Fibroblast of skin of right quadriceps (primary cell): ENCODE results near the gene TSGA10IP.
A peak's percentile ranks its signal among the peaks of the same experiment; 100 is the strongest.

ENCODE experiments used
- DNase-seq: peaks from one replicate; pipeline ENCODE4 v3.0.0-alpha.2; 2013

The TSGA10IP gene

DNA sequence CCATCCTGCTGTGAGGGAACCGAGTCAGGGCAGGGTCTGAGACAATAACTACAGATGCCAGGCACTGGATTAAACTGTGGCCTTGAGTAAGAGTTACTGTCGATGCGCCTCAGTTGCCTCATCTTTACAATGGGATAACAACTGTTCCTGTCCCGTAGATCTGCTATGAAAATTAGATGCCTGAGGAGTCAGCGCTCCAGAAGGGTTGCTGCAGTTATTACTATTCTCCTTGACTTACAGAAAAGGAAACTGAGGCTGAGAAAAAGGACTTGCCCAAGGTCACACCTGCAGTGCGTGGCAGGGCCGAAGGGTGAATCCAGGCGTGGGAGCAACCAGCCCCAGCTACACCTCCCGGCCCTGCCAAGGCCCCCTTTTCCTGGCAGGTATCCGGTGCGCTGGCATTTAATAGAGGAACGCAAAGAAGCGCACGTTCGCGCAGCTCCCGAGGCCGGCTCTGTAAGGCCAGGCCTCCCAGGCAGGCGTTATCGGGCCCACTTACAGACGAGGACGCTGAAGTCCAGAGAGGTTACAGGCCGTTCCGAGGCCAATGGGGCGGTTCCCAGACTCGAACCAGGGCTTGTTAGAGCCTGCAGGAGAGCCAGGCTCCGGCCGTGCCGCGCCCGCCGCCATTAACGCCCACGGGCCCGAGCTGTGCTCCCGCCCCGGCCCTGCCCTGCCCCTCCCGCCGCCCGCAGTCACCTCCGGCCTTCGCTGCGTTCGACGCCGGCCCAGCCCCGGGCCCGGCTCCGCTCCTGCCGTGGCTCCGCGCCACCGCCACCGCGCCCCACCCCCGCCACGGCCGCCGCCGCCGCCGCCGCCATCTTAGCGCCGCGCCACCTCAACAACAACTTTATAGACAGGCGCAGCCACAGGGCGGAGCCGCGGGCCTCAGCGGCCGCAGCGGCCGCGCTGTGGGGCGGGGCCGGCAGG is 26.8 kb upstream of the TSGA10IP start, which contains the start of gene C11orf68:
TSS of gene C11orf68 (minus strand) at position 852 of the 930 bp plus-strand sequence. CDS start at position 821, 31 bp downstream.
- DNase-seq, result no peak

DNA sequence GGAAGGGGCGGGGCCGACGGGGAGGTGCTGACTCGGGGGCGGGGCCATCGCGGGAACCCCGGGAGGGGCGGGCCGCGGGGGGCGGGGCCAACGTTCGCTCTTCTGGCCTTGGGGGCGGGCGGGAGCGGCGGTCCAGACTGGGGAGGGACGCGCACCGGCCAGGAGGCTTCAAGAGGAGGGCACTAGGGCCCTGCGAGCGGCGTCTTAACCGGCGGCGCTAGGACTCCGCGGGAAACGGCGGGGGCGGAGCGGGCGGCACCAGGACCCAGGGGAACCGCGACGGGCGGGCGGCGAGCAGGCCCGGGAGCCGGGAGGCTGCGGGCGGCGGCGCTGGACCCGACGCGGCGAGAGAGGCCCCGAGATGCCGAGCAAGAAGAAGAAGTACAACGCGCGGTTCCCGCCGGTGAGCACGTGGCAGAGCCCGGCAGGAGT is 26.1 kb upstream of the TSGA10IP start, which contains the start of gene DRAP1:
TSS of gene DRAP1 (plus strand) at position 286 of the 432 bp plus-strand sequence. CDS start at position 362, 76 bp downstream.
- DNase-seq, result peak; percentile 99

DNA sequence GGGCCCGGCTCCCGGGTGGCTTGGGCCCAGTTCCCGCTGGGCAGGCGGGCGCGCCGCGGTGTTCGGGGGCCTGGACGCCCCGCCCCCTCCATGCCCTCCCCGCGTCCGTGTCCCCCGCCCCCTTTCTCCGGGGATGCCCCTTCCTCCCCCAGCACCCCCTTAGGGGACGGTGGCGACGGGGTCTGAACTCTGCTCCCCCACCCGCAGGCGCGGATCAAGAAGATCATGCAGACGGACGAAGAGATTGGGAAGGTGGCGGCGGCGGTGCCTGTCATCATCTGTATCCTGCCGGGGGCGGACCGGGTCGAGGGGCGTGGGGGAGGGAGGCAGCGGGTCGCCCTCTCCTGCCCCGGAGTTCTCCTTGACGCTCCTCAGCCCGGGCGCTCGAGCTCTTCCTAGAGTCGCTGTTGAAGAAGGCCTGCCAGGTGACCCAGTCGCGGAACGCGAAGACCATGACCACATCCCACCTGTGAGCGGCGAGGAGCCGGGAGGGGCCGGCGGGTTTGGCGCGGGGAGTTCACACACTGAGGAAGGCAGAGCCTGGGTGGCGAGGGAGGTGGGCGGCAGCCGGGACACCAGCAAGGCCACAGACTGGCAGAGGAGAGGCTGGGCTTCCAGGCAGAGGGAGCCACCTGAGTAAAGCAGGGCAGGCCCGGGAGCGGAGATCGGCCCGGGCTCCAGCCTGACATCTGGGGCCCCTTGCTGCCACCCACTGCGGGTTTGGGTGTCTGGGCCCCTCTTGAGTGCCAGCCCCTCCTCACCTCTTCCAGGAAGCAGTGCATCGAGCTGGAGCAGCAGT is 25.5 kb upstream of the TSGA10IP start:
- no peak for DNase-seq

DNA sequence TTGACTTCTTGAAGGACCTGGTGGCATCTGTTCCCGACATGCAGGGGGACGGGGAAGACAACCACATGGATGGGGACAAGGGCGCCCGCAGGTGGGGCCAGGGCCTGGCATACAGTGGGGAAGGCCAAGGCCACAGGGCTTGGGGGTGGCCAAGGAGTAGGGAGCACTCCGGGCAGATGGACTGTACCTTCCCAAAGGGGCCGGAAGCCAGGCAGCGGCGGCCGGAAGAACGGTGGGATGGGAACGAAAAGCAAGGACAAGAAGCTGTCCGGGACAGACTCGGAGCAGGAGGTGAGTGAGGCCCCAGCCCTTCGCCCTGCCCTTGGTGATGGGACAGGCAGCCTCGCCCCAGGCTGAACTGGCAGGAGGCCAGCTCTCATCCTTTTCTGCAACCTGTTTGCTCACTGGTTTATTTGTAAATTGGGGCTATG is 24.9 kb upstream of the TSGA10IP start:
- no peak for DNase-seq

DNA sequence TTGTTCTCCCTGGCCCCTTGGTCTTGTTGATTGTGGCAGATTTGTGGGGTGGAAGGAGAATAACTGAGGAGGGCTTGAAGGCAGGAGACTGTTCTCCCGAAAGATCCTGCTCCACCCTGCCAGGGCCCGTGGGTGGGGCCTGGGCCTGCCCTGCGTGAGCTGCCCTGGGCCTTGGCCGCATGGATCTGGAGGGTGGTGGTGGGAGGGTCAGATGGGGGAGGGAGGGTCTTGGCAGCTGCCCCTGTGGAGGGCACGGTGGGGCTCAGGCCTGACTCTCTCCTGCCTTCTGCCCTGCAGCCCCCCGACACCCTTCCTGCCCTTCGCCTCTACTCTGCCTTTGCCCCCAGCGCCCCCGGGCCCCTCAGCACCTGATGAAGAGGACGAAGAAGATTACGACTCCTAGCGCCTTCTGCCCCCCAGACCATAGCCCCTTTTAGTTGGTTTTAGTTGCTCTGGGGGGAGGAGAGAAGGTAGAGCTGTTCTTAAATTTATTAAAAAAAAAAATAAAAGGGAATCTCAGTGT is 24.2 kb upstream of the TSGA10IP start:
- DNase-seq, result no peak

DNA sequence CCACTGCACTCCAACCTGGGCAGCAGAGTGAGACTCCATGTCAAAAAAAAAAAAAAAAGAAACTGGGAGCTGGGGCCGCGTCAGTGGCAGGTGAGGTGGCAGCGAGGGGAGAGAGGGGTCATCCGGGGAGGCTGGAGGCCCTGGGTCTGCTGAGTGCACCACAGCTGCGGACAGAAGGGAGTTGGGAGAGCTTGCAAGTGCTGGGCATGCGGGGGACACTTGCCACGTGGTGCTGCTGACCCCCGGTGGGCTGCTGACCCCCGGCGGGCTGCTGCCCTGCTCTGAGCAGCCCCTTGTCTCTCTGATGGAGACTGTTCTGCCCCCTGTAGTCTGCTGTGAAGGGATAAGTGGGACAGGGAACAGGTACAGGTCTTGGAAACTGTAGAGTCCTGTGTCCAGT is 23.4 kb upstream of the TSGA10IP start:
- no peak for DNase-seq

DNA sequence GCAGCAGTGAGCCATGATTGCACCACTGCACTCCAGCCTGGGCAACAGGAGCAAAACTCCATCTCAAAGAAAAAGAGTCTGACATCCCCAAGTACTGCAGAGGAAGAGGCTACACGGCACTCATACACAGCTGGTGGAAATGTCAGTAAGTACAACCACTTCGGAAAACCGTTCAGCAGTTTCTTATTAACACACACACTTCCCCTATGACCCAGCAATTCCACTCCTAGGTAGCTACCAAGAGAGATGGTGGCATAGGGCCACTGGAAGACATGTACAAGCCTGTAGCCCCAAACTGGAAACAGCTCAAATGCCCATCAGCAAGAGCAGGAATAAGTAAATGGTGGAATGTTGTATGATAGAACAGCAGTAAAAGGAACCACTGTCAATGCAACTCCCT is 22.7 kb upstream of the TSGA10IP start:
- no peak for DNase-seq

DNA sequence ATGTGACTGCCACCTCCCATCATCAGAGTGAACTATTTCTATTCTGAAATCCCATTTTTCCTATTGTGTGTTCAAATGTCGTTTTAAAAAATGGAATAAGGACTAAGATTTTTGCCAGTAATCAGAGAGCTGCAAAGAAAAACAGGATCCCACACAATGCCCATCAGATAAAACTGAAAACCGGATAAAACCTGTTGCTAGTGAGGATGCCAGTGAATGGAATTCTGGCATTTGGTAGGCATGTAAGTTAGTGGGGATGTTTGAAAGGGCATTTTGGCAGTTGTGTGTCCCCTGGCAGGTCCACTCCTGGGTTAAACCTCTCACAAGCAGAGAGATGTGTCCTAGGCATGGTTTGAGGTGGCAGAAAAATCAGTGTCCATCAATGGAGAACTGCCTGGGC is 19.9 kb upstream of the TSGA10IP start:
- no peak for DNase-seq

DNA sequence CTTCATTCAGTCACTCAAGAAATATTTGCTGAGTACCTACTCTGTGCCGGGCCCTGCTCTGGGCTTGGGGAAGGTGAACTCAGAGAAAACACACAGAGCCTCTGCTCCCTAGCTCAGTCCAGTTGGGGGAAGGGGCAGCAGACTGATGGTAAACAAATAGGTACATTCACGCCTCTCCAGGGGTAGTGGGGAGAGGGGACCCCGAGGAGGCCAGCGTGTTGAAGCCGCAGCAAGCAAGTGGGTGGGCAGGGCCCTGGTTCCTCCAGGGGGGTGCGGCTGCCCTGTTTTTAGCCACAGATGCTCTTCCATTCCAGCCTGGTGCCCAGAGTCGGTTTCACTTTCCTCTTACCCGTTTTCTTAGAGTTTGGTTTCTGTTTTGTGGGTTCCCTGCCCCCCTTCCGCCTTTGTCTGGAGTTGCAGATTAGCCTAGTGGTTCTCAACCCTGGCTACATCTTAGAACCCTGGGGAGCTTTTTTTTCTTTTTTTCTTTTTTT is 17.3 kb upstream of the TSGA10IP start:
- DNase-seq, result no peak

DNA sequence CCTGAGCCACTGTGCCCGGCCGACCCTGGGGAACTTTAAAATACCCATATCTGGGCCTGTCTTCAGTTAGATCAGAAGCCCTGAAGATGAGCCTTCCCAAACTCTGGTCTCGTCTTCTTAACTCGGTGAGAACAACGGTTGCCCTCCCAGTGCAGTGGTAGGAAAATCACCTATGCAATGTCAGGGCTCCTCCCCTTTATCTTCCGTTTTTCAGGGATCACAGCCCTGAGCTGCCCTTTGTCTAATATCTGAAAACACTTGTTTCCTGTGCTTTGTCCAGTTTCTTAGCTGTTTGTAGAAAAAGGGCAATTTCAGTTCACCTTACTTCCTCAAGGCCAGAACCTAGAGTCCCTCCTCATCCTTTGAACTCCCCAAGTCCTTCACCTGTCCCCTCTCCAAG is 16.6 kb upstream of the TSGA10IP start:
- no peak for DNase-seq

DNA sequence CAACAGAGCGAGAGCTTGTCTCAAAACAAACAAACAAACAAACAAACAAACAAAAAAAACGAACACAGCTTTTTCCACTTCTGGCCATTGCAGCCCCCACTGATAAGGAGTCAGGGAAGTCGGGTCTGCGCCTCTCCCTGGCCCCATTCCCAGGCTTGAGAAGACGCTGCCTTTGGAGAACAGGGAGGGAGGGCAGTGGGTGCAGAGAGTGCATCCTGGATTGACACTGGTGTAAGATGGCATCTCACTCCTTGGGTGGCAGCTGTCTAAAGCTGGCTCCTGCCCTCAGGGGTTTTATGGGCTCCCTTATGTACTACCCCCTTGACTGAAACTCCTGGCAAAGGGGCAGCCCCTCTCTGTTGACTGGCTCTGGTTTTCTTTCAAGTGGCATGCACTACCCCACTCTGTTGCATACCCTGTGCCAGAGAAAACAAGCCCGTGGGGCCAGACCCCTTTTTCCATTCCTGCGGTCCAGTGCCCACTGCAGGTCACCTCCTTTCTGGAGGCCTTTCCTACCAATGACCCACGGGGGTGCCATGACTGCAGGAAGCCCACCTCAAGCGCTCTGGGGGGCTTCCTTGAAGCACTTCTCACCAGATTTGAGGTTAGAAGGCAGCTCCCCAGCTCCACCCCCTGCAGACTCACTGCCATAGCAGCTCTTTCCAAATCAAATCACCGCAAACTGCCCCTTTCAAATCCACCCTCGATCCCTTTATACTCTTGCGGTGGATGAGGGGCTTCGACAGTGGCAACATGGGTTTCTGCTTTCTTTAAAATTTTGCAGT is 13.3 kb upstream of the TSGA10IP start:
- DNase-seq, result no peak

DNA sequence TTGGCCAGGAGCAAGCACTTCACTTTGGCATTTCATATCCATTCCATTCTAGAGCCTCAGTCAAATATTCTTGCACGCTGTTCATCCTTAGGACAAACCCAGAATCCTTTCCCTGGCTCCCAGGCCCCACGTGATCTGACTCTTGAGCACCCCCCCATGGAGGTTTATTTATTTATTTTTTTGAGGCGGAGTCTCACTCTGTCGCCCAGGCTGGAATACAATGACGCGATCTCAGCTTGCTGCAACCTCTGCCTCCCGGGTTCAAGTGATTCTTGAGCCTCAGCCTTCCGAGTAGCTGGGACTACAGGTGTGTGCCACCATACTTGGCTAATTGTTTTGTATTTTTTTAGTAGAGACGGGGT is 12.7 kb upstream of the TSGA10IP start:
- DNase-seq, result no peak

DNA sequence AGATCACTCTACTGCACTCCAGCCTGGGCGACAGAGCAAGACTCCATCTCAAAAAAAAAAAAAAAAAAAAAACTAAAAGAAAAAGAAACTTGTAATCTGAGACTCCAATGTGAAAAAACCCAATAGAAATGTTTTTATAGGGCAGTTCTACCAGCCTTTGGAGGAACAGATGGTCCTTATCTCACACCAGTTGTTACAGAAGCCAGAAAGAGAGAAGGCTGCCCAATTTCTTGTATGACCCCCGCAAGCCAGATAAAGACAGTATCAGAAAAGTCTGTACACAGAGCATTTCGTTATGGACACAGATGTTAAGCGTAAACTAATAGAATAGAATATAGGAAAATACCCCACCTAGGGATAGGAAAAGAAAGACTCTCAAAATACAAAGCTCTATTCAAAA is 11.3 kb upstream of the TSGA10IP start:
- no peak for DNase-seq

DNA sequence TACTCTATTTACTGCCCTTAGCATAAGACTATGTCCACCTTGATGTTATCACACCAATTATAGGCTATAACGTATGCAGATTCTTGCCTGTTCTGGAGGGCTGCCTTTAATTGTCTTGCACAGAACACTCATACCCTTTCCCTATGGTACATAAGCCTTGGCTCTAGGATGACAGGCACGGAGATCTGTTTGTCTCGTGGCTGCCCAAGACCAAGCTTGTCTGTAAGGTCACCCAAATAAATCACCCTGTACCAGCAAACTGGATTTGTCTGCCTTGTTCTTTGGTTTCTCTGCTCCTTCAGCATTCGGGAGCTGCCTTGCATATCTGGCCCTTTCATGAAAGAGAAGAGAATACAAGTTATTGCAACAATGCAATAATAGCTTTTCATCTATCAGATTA is 7.5 kb upstream of the TSGA10IP start:
- DNase-seq, result no peak

DNA sequence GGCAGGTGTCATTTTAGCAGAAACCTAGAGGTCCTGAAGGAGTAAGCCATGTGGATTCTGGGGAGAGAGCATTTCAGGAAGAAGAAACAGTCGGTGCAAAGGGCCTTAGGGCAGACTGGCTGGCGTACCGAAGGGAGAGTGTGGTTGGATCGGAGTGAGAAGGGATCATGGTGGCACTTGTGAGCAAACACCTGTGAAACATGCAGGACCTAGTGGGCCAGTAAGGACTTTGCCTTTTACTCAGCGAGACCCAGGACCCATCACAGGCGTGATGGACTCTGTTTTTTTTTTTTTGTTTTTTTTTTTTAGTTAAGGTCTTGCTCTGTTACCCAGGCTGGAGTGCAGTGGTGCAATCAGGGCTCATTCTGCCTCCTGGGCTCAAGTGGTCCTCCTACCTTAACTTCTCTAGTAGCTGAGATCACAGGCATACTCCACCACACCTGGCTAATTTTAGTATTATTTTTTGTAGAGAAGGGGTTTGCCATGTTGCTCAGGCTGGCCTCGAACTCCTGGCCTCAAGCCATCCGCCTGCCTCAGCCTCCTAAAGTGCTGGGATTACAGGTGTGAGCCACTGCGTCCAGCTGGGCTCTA is 3.5 kb upstream of the TSGA10IP start:
- no peak for DNase-seq

DNA sequence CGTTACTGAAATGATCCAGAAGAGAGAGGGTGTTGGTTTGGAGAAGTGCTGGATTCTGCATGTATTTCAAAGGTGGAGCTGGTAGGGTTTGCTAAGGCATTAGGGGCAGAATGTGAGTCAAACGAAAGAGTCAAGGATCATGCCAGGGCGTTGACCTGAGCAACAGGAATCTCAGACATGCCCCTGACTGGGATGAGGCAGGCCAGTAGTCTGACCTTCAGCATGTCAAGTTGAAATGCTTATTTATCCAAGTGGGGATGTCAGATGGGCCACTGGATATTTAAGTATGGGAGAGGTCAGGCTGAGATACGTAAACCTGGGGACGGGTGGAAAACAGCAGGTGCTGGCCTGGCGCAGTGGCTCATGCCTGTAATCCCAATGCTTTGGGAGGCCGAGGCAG is 2.7 kb upstream of the TSGA10IP start:
- DNase-seq, result no peak

DNA sequence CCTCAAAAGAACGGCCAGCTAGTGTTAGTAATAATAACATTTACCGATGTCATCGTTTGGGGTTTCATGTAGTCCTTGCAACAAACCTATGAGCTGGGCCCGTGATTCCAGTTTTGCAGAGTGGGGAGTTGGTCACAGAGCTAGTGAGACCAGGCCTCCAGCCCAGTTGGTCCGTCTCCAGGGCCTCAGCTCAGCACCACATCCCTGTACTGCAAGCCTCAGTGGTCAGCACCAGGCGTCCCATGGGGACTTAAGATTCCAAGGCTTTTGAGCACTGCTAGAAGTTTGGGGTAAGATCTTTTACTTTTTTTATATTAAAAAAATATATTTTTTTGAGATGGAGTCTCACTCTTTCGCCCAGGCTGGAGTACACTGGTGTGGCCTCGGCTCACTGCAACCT is 1.1 kb upstream of the TSGA10IP start:
- DNase-seq, result no peak

DNA sequence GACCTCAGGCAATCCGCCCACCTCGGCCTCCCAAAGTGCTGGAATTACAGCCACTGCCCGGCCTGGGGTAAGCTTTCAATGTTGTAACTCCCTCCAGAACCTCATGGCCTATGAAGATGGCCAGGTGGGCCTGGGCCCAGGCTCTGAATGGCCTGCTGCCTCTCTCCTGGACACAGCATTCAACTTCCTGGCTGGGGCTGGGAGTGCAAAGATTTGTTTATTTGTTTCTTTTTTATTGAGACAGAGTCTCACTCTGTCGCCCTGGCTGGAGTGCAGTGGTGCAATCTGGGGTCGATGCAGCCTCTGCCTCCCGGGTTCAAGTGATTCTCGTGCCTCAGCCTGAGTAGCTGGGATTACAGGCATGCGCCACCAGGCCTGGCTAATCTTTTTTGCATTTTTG is 513 bp upstream of the TSGA10IP start:
- DNase-seq, result no peak

DNA sequence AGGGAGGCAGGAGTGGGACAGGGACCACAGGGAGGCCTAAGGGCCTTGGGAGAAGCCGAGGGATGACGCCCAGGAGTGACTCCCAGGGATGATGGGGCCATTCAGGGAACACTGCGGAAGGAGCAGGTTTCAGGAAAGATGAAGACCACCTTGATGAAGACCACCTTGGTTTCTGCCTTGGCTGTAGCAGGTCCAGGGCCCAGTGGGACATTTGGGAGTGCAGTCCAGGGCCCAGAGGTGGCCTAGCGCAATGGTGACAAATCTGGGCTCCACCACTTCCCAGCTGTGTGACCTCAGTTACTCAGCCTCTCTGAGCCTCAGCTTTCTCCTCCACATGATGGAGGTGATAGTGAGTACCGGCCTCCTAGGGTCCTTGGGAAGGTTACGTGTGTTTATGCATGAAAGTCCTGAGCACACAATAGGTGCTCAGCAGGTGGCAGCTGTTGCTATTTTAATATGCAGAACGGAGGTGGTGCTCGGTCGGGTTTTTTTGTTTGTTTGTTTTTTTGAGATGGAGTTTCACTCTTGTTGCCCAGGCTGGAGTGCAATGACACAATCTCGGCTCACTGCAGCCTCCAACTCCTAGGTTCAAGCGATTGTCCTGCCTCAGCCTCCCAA is 770 bp downstream of the TSGA10IP start:
- DNase-seq, result no peak

DNA sequence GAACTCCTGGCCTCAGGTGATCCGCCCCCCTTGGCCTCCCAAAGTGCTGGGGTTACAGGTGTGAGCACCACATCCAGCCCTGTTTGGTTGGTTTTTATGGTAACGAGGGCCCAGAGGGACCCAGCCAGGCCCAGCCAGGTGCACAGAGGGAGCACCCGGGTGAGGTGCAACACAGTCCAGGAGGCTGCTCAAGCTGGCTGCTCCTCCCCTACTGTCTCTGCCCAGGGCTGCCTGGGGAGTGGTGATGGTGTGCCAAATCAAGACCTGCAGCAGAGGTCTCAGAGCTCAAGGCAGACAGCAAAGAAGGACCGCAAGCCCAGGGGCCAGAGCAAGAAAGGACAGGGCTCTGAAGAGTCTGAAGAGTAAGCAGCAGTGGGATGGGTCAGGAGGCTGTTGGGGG is 1.4 kb downstream of the TSGA10IP start:
- no peak for DNase-seq

DNA sequence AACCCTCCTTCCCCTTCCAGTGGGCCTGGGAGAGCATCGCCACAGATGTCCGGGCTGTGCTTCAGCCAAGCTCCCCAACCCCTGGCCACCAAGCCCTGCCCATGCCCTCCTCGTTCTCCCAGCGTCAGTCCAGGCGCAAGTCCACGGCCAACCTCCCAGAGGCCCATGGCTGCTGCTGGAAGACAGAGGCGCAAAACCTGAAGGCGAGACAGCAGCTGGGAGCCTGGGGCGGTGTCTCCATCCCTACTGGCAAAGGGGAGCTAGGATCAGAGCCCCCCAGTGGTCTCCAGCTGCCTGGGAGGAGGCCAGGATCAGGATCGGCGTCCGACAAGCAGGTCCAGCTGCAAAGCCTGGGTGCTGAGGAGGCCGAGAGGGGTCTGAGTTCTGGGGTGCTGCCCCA is 1.9 kb downstream of the TSGA10IP start:
- no peak for DNase-seq
